CD14-positive monocyte (primary cell): Measurements from ENCODE around the gene RNASE1. TPM values are rescaled to one million over a fixed set of nuclear protein-coding genes. Genes with fewer than 3 reads are reported as not detected.

Experiments
- DNase-seq, 3 donors: peaks; one replicate each; pipeline ENCODE4 v3.0.0-alpha.2; 2011 to 2022
- H2AFZ ChIP-seq: 2 replicates; pipeline ENCODE4 v1.6.0; 2012; ENCODE audit warnings: mild to moderate bottlenecking, low read depth, low read length, inconsistent platforms; ENCODE audit not compliant: insufficient read depth, poor library complexity, severe bottlenecking
- H3K27ac ChIP-seq, 2 donors: 1 replicate in 1 of 2; 2 replicates in 1 of 2; pipeline ENCODE4 v1.5.1; 2012 to 2013; ENCODE audit warnings: low read length in 2 of 2, control low read depth in 1 of 2, inconsistent platforms in 1 of 2, low read depth in 1 of 2, mild to moderate bottlenecking in 1 of 2
- H3K27me3 ChIP-seq, 2 donors: one replicate each; pipeline versions ENCODE4 v1.6.0 to v1.6.1; 2011 to 2013; ENCODE audit warnings: low read length in 2 of 2; ENCODE audit not compliant: control insufficient read depth in 2 of 2, insufficient read depth in 2 of 2
- H3K36me3 ChIP-seq, 2 donors: replicated peaks in 1 of 2; 1 replicate in 1 of 2; 2 replicates in 1 of 2; pipeline versions ENCODE4 v1.5.1 to v1.6.1; 2012 to 2013; ENCODE audit warnings: low read length in 2 of 2, control low read depth in 1 of 2, inconsistent platforms in 1 of 2, mild to moderate bottlenecking in 1 of 2; ENCODE audit not compliant: insufficient read depth in 2 of 2, control insufficient read depth in 1 of 2
- H3K4me1 ChIP-seq, 2 donors: 1 replicate in 1 of 2; 2 replicates in 1 of 2; pipeline versions ENCODE4 v1.5.1 to v1.6.1; 2012 to 2013; ENCODE audit warnings: low read length in 2 of 2, control low read depth in 1 of 2, inconsistent platforms in 1 of 2, mild to moderate bottlenecking in 1 of 2, moderate library complexity in 1 of 2; ENCODE audit not compliant: insufficient read depth in 2 of 2, control insufficient read depth in 1 of 2
- H3K4me2 ChIP-seq: replicated peaks from 2 replicates; pipeline ENCODE3; 2012; ENCODE audit warnings: low read length, moderate library complexity, mild to moderate bottlenecking; ENCODE audit not compliant: poor library complexity, severe bottlenecking; ENCODE audit errors: extremely low read depth
- H3K4me3 ChIP-seq, 3 experiments: fragments of 200-600 bp in 1 of 3; sonication (generic) in 1 of 3; replicated peaks in 1 of 3; 1 replicate in 2 of 3; 2 replicates in 1 of 3; pipeline ENCODE4 v1.5.1; 2011 to 2013; ENCODE audit warnings: low read length in 3 of 3, mild to moderate bottlenecking in 3 of 3, control low read depth in 2 of 3, low read depth in 2 of 3, inconsistent platforms in 1 of 3, moderate library complexity in 1 of 3
- H3K79me2 ChIP-seq: 2 replicates; pipeline ENCODE4 v1.6.0; 2012; ENCODE audit warnings: mild to moderate bottlenecking, control low read depth, inconsistent platforms, low read length, moderate library complexity; ENCODE audit not compliant: insufficient read depth
- H3K9ac ChIP-seq: 2 replicates; pipeline ENCODE4 v1.6.0; 2017; ENCODE audit warnings: low read length, mild to moderate bottlenecking; ENCODE audit not compliant: insufficient read depth, poor library complexity, severe bottlenecking
- H3K9me3 ChIP-seq, 2 donors: replicated peaks in 1 of 2; 1 replicate in 1 of 2; 2 replicates in 1 of 2; pipeline versions ENCODE4 v1.5.1 to v1.6.1; 2012 to 2013; ENCODE audit warnings: low read length in 2 of 2, control low read depth in 1 of 2; ENCODE audit not compliant: control insufficient read depth in 1 of 2, insufficient read depth in 1 of 2
- H4K20me1 ChIP-seq: 2 replicates; pipeline ENCODE4 v1.6.0; 2012; ENCODE audit warnings: mild to moderate bottlenecking, low read length, control low read depth, moderate library complexity; ENCODE audit not compliant: insufficient read depth
- H3K27ac Mint-ChIP-seq, 7 donors: one replicate each; pipeline ENCODE4 v1.8.0; 2020; ENCODE audit warnings: mild to moderate bottlenecking in 7 of 7, mixed read lengths in 7 of 7, moderate library complexity in 6 of 7, inconsistent platforms in 2 of 7
- H3K27me3 Mint-ChIP-seq, 3 donors: one replicate each; pipeline ENCODE4 v1.8.0; 2021 to 2022; ENCODE audit warnings: low read depth in 3 of 3, mild to moderate bottlenecking in 3 of 3, mixed read lengths in 3 of 3, moderate library complexity in 3 of 3, inconsistent platforms in 1 of 3
- H3K36me3 Mint-ChIP-seq, 2 donors: one replicate each; pipeline ENCODE4 v1.8.0; 2020; ENCODE audit warnings: mixed read lengths in 2 of 2, inconsistent platforms in 1 of 2, mild to moderate bottlenecking in 1 of 2
- H3K4me1 Mint-ChIP-seq: one replicate; pipeline ENCODE4 v1.8.0; 2020; ENCODE audit warnings: mild to moderate bottlenecking, mixed read lengths
- H3K4me3 Mint-ChIP-seq, 2 donors: one replicate each; pipeline ENCODE4 v1.8.0; 2020; ENCODE audit warnings: mild to moderate bottlenecking in 2 of 2, mixed read lengths in 2 of 2, moderate library complexity in 1 of 2
- H3K9me3 Mint-ChIP-seq, 7 donors: one replicate each; pipeline ENCODE4 v1.8.0; 2020 to 2022; ENCODE audit warnings: mixed read lengths in 7 of 7, mild to moderate bottlenecking in 6 of 7, moderate library complexity in 6 of 7, inconsistent platforms in 2 of 7
- CTCF ChIP-seq: fragments of 200-600 bp; IDR thresholded peaks from one replicate; pipeline ENCODE4 v1.8.0; 2022; ENCODE audit warnings: antibody characterized with exemption, mild to moderate bottlenecking
- WGBS: methylation state at CpG from one replicate; pipeline ENCODE4 v1.1.5; 2013; ENCODE audit warnings: missing lambda C conversion rate; ENCODE audit not compliant: insufficient coverage; 5-methylcytosine and 5-hydroxymethylcytosine counted together
- intact Hi-C, 2 donors: fragments of 100-400 bp; cut with micrococcal nuclease; formaldehyde crosslinking; loops; one replicate each; pipeline versions ENCODE4 v1.15.0 to v1.15.1; 2023
- polyA plus RNA-seq, 3 donors: library from polyadenylated mRNA; depleted of rRNA in 1 of 3; unstranded in 2 of 3; stranded (reverse) in 1 of 3; fragments of 300-500 nt in 2 of 3; fragments of >200 nt in 1 of 3; fragmentation: Illumina TruSeq in 2 of 3; gene quantifications; 1 replicate in 2 of 3; 2 replicates in 1 of 3; pipeline ENCODE4 v1.2.3, GENCODE V29; 2012 to 2021

RNASE1 gene
- polyA plus RNA-seq, 3 donors, result 2.1 to 191 (median 11.3) TPM

DNA sequence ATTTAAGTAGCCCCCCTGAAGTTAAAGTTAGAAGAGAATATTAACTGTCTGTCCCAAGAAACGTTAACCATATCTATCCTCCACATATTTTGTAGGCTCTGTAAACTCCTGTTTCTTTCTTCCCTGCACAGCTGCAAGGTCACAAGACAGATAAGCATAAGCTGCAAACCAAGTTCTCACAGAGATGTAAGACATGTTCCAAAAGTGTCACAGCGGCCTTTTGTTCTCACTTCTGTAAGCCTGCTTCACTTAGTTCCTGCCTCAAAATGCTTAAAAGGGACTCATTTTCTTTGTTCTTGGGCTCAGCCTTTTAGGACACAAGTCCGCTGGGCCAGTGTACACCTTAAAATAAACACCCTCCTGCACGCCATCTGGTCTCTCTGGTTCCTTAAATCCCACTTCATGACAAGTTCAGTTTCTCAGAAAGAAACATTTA lies 3.2 kb downstream of the RNASE1 start:
- intact Hi-C loops, result no loop called here
- Histone ChIP-seq H3K9me3 (no peaks in the 10 kb centered on the region), H3K9ac (peak overlapping the region; percentile 42), H3K79me2 (no peaks in the 10 kb centered on the region), H3K27ac (peak overlapping the region; percentile 74 to 91), H3K4me3 (peak overlapping the region in 1 of 3 experiments; percentile 64), H3K36me3 (no peaks in the 10 kb centered on the region), H3K27me3 (no peaks in the 10 kb centered on the region), H4K20me1 (no peaks in the 10 kb centered on the region), H2AFZ (peak overlapping the region; percentile 82), H3K4me2 (peak overlapping the region; percentile 66), H3K4me1 (peaks cover 72 to 86% of the 10 kb centered on the region in 2 donors)
- peaks cover 72% of the 10 kb centered on the region for H3K4me1 Mint-ChIP-seq
- H3K9me3 Mint-ChIP-seq, result no peaks in the 10 kb centered on the region
- H3K27ac Mint-ChIP-seq, result peak overlapping the region; percentile 75 to 96 (median 93)
- TF ChIP-seq CTCF, result no peak
- peak in 2 of 3 donors; percentile 29 to 35 for DNase-seq
- no peaks in the 10 kb centered on the region for H3K36me3 Mint-ChIP-seq
- H3K27me3 Mint-ChIP-seq, result peaks cover 0 to 3% (median 3%) of the 10 kb centered on the region in 3 donors
- WGBS, result 6% methylated on average over 3 of the region's 4 CpGs
- H3K4me3 Mint-ChIP-seq, result peak overlapping the region; percentile 52 to 71

DNA sequence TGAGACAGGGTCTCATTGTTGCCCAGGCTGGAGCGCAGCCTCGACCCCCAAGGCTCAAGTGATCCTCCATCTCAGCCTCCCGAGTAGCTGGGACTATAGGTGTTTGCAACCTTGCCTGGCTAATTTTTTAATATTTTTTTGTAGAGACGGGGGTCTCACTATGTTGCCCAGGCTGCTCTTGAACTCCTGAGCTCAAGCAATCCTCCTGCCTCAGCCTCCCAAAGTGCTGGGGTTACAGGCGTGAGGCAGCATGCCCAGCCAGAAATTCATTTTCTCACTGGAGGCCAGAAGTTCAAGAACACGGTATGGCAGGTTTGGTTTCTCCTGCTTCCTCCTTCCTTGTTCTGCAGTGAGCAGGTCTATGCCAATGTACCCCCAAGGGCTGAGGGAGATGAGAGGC lies 3.7 kb downstream of the RNASE1 start:
- H2AFZ ChIP-seq, result no peak overlapping the region
- H3K9me3 Mint-ChIP-seq, result no peaks in the 10 kb centered on the region

More for the DNA sequence above, 3.7 kb downstream of the RNASE1 start:
- Histone ChIP-seq H3K9ac (no peak overlapping the region), H3K79me2 (no peaks in the 10 kb centered on the region), H3K36me3 (no peaks in the 10 kb centered on the region), H3K9me3 (no peaks in the 10 kb centered on the region), H3K4me3 (no peak overlapping the region), H4K20me1 (no peaks in the 10 kb centered on the region), H3K27me3 (no peaks in the 10 kb centered on the region), H3K27ac (peak overlapping the region; percentile 47 to 91), H3K4me1 (peaks cover 75 to 91% of the 10 kb centered on the region in 2 donors), H3K4me2 (no peak overlapping the region)
- no peak for TF ChIP-seq CTCF
- no peaks in the 10 kb centered on the region for H3K36me3 Mint-ChIP-seq
- peaks cover 0 to 3% (median 3%) of the 10 kb centered on the region in 3 donors for H3K27me3 Mint-ChIP-seq
- intact Hi-C loops, result no loop called here
- no peak for DNase-seq
- peak overlapping the region; percentile 75 to 96 (median 93) for H3K27ac Mint-ChIP-seq
- H3K4me3 Mint-ChIP-seq, result no peak overlapping the region
- H3K4me1 Mint-ChIP-seq, result peaks cover 78% of the 10 kb centered on the region
- 100% methylated on average over 1 of the region's 6 CpGs for WGBS
